ENCODE measurements around the gene LGR4. TPM values are rescaled to one million over a fixed set of nuclear protein-coding genes. Genes with fewer than 3 reads are reported as not detected.

The LGR4 gene
- total and polyA plus RNA-seq, 2 of the 13 experiments (the other 11 are each of a cell fraction or from before 2014, with no cell fraction given) = 42.1 to 68.7 TPM

DNA sequence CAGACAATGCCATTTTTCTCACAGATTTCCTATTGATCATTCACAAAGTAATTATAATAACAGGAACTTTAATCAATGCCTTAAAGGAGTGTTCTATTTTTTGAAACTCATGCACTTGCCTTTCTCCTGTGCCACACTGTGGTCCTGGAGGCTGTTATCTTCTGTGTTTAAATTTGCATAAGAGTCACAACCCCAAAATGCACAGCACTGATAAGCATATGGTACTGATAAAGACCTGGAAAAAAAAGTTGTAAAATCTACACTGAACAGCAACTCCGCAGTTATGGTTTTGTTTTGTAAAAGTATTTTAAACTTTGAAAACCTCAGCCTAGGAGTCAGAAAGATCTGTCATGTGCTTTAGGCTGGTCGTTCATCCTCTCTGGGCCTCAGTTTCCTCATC is 100.4 kb downstream of the LGR4 start:
- peaks cover 2% of the 10 kb centered on the region for H3K79me2 ChIP-seq (ENCODE audit: insufficient read depth, low read length)
- in situ Hi-C loops (cut with HindIII; ENCODE audit: extremely low pct_ligation_motif_present, low pct_unique_long_range_greater_than_20kb) (loop anchor here (5.0 kb wide), 1 partner anchor 100 kb away; the partner anchor contains the start of gene LGR4), intact Hi-C loops (cut with micrococcal nuclease; ENCODE audit: unreplicated experiment) (no loop called here)
- no peaks in the 10 kb centered on the region for H3K9me3 ChIP-seq (ENCODE audit: low read length)
- CTCF ChIA-PET (ENCODE audit: low intra/inter-chr PET ratio, low total read pairs) = no interaction called here
- H3K4me3 ChIP-seq (replicated peaks in 1 of 3; ENCODE audit: insufficient read depth in 1 of 3, low read depth in 2 of 3, low read length in 3 of 3) = no peak overlapping the region
- H3K36me3 ChIP-seq (replicated peaks in 1 of 2; ENCODE audit: control insufficient read depth in 1 of 2, insufficient read depth in 2 of 2, low read length in 2 of 2) = peaks cover 18 to 55% of the 10 kb centered on the region in 2 experiments
- H3K4me2 ChIP-seq (ENCODE audit: low read depth, low read length) = no peak overlapping the region
- peaks cover 44% of the 10 kb centered on the region for H3K4me1 ChIP-seq (ENCODE audit: insufficient read depth, low read length)
- DNase-seq (ENCODE audit: low spot score) (no peak), ATAC-seq (no peak), FAIRE-seq (no peak)
- POLR2A ChIA-PET = interaction anchor here (1.3 to 1.4 kb wide), 2 partner anchors 24 to 101 kb away, joined by 3 to 4 read pairs; no protein-coding TSS in a partner anchor
- no peak overlapping the region for H2AFZ ChIP-seq (ENCODE audit: low read length)
- no peak overlapping the region for H3K9ac ChIP-seq (ENCODE audit: insufficient read depth, low read depth, low read length)
- no peaks in the 10 kb centered on the region for H3K27me3 ChIP-seq (ENCODE audit: control insufficient read depth in 1 of 2, insufficient read depth in 2 of 2, low read length in 2 of 2)
- BruUV-seq (replicated peaks) = no TSS peak
- 100% methylated on average over 2 of the region's 2 CpGs for WGBS (ENCODE audit: low lambda C conversion rate)
- peak overlapping the region; percentile 1 for H3K27ac ChIP-seq (ENCODE audit: extremely low read length, insufficient read depth, low read length)
- H4K20me1 ChIP-seq (ENCODE audit: insufficient read depth, low read length) = no peaks in the 10 kb centered on the region
- no peak for TF ChIP-seq FLYWCH1 (CRISPR knock-in tag; IDR thresholded peaks at IDR 0.05)
- no peak for TF ChIP-seq ZFP37 (CRISPR knock-in tag; IDR thresholded peaks at IDR 0.05; ENCODE audit: borderline replicate concordance)
- TF ChIP-seq, protein P1, sequence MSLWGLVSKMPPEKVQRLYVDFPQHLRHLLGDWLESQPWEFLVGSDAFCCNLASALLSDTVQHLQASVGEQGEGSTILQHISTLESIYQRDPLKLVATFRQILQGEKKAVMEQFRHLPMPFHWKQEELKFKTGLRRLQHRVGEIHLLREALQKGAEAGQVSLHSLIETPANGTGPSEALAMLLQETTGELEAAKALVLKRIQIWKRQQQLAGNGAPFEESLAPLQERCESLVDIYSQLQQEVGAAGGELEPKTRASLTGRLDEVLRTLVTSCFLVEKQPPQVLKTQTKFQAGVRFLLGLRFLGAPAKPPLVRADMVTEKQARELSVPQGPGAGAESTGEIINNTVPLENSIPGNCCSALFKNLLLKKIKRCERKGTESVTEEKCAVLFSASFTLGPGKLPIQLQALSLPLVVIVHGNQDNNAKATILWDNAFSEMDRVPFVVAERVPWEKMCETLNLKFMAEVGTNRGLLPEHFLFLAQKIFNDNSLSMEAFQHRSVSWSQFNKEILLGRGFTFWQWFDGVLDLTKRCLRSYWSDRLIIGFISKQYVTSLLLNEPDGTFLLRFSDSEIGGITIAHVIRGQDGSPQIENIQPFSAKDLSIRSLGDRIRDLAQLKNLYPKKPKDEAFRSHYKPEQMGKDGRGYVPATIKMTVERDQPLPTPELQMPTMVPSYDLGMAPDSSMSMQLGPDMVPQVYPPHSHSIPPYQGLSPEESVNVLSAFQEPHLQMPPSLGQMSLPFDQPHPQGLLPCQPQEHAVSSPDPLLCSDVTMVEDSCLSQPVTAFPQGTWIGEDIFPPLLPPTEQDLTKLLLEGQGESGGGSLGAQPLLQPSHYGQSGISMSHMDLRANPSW (CRISPR knock-in tag; IDR thresholded peaks at IDR 0.05; ENCODE audit: borderline replicate concordance) = no peak
- TF ChIP-seq, protein P2, sequence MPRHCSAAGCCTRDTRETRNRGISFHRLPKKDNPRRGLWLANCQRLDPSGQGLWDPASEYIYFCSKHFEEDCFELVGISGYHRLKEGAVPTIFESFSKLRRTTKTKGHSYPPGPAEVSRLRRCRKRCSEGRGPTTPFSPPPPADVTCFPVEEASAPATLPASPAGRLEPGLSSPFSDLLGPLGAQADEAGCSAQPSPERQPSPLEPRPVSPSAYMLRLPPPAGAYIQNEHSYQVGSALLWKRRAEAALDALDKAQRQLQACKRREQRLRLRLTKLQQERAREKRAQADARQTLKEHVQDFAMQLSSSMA (CRISPR knock-in tag; IDR thresholded peaks at IDR 0.05) = no peak
- TF ChIP-seq ZNF232 (CRISPR knock-in tag; IDR thresholded peaks at IDR 0.05; ENCODE audit: borderline replicate concordance) = no peak
- no peak for TF ChIP-seq NFIB (CRISPR knock-in tag; IDR thresholded peaks at IDR 0.05; ENCODE audit: borderline replicate concordance)
- TF ChIP-seq, protein P3, sequence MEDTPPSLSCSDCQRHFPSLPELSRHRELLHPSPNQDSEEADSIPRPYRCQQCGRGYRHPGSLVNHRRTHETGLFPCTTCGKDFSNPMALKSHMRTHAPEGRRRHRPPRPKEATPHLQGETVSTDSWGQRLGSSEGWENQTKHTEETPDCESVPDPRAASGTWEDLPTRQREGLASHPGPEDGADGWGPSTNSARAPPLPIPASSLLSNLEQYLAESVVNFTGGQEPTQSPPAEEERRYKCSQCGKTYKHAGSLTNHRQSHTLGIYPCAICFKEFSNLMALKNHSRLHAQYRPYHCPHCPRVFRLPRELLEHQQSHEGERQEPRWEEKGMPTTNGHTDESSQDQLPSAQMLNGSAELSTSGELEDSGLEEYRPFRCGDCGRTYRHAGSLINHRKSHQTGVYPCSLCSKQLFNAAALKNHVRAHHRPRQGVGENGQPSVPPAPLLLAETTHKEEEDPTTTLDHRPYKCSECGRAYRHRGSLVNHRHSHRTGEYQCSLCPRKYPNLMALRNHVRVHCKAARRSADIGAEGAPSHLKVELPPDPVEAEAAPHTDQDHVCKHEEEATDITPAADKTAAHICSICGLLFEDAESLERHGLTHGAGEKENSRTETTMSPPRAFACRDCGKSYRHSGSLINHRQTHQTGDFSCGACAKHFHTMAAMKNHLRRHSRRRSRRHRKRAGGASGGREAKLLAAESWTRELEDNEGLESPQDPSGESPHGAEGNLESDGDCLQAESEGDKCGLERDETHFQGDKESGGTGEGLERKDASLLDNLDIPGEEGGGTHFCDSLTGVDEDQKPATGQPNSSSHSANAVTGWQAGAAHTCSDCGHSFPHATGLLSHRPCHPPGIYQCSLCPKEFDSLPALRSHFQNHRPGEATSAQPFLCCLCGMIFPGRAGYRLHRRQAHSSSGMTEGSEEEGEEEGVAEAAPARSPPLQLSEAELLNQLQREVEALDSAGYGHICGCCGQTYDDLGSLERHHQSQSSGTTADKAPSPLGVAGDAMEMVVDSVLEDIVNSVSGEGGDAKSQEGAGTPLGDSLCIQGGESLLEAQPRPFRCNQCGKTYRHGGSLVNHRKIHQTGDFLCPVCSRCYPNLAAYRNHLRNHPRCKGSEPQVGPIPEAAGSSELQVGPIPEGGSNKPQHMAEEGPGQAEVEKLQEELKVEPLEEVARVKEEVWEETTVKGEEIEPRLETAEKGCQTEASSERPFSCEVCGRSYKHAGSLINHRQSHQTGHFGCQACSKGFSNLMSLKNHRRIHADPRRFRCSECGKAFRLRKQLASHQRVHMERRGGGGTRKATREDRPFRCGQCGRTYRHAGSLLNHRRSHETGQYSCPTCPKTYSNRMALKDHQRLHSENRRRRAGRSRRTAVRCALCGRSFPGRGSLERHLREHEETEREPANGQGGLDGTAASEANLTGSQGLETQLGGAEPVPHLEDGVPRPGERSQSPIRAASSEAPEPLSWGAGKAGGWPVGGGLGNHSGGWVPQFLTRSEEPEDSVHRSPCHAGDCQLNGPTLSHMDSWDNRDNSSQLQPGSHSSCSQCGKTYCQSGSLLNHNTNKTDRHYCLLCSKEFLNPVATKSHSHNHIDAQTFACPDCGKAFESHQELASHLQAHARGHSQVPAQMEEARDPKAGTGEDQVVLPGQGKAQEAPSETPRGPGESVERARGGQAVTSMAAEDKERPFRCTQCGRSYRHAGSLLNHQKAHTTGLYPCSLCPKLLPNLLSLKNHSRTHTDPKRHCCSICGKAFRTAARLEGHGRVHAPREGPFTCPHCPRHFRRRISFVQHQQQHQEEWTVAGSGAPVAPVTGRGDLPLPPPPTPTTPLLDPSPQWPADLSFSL (CRISPR knock-in tag; IDR thresholded peaks at IDR 0.05) = no peak
- TF ChIP-seq ARHGAP35 (CRISPR knock-in tag; IDR thresholded peaks at IDR 0.05; ENCODE audit: borderline replicate concordance) = no peak
- TF ChIP-seq HCFC1 (IDR thresholded peaks at IDR 0.05; ENCODE audit: low read depth, low read length) = no peak
- no peak for TF ChIP-seq CBX1 (IDR thresholded peaks at IDR 0.05; ENCODE audit: low read depth)
- no peak for TF ChIP-seq NONO (IDR thresholded peaks at IDR 0.05)
- TF ChIP-seq NONO (CRISPR knock-in tag; conservative IDR thresholded peaks at IDR 0.05) = no peak
- TF ChIP-seq ZSCAN20 (CRISPR knock-in tag; IDR thresholded peaks at IDR 0.05; ENCODE audit: borderline replicate concordance) = no peak
- TF ChIP-seq HDAC1 (CRISPR knock-in tag; IDR thresholded peaks at IDR 0.05) = no peak
- no peak for TF ChIP-seq ATF7 (IDR thresholded peaks at IDR 0.05)
- no peak for TF ChIP-seq ATF7 (CRISPR knock-in tag; IDR thresholded peaks at IDR 0.05)
- no peak for TF ChIP-seq KLF13 (CRISPR knock-in tag; IDR thresholded peaks at IDR 0.05)

All from HepG2 (cell line).